CD4-positive, alpha-beta T cell treated with Interleukin-4 for 4 hours (primary cell): ENCODE results near the gene HDAC3.
A peak's percentile ranks its signal among the peaks of the same experiment; 100 is the strongest.

Experiments
- DNase-seq: peaks from one replicate; pipeline ENCODE4 v3.0.0-alpha.2; 2020

The HDAC3 gene

DNA sequence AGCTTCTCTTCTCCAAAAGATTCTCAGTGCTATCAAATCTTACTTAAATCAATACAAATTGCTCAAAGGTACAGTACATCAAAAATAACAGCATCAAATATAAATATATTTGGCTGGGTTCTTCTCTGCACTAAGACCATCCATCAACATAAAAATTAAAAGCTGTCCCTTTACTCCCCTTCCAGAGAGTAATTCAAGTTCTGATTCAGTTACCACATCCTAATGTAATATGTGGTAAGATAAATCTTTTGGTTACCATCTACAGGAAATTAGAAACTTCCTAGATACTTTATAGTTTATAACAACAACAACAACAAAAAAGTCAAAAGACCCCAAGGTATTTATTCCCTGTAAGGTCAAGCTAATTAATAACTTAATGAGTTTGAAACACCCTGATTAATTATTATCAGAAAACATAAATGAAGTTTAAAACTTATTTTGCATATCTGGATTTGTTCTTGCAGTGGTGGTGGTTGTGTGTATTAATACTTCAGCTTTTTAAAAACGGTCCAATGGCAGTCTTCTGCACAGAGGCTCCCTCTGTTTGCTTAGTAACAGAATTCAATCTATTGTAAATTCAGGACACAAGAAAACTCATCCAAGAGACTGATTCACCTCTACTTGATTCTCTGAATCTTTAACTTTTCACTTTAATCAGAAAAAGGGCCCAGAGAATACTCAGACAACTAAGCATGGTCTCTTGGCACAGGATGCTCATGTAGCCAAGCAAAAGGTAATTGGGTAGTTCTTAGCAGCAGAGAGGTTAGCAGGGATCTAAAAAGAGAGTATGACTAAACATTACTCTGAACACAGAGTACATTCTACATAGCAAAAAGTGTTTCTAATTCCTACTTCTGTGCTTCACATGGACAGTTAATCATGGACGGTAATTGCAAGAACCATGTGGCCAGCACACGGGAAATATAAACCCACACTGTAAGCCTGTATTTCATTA lies 38.0 kb downstream of the HDAC3 start:
- DNase-seq, result peak; percentile 53

DNA sequence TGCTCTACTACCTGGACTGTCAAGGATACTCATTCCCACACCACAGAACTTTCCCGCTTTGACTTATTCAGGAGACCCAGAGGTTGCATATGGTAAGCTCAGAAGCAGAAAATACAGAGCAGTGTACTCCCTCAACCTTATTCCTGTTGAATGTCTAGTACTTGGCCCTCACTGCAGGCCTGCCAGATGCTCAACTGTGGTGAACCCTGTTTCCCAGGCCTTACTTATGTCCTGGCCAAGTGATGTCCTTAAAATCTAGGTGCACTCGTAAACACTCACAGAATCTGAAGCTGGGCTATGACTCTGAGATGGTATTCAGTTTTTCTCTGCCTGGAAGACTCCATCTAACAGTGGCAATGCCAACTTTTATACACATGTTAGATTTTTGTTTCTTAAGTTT lies 38.8 kb downstream of the HDAC3 start:
- DNase-seq, result no peak

DNA sequence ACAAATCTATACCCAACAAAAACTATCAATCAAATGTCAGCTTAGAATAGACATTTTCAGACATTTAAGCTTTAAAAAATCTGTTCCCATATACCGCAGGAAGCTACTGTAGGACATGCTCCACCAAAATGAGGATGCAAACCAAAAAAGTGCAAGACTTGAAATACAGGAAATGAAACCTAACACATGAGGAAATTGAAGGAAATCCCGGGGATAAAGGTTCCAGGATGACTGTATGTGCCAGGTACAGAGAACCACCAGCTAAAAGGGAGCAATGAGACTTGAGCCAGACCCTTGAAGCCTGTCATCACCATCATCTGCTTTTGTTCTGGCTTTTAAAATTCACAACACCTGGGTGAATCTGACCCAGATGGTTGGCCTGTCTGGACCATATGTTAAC lies 39.3 kb downstream of the HDAC3 start:
- DNase-seq, result no peak

DNA sequence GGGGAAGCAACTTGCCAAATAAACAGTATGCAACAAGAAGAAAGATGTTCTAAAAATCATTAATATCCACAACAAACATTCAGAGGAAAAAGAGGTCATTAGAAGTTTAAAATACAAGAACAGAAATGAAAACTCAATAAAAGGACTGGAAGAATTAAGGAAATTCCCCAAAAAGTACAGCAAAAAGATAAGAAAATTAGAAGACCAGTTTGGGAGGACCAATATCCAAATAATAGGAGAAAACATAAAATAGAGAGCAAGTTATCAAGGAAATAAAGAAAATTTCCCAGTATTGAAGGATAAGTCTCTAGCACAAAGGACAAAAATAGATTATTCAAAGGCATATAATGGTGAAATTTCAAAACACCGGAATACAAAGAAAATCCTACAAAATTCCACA lies 39.8 kb downstream of the HDAC3 start:
- DNase-seq, result no peak

DNA sequence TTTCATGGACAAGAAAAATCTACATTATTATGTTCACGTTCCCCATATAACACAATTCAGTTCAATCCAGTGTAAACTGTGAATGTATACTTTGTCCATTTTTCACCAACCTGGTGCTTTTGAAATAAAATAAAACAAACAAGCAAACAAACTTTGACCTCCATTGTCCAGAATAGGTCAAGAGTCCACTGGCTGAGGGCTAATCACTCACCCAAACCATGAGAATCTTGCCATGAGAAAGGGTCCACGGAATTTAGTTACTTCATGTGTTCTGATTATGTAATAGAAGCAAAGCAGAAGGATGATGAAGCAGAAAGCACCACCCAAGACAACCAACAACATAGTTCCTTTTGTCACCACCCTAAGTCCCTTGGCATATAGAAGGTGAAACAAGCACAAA lies 46.5 kb downstream of the HDAC3 start:
- DNase-seq, result no peak

DNA sequence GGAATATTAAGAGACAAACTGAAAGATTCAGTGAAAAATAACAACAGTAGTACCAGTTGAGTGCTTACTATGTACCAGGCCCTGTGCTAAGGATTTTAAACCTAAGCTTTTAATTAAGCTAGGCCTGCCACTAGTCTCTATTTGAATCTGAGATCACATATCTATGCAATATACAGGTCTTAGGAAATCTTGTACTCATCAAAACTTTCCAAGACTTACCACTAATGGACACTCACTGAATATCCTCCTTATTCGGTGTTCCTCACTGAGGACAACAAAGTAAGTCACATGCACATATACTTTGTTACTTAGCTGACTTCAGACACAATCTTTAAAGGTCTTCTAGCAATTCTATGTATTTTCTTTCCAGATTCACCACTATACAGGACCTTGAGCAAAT lies 50.4 kb downstream of the HDAC3 start:
- DNase-seq, result no peak

DNA sequence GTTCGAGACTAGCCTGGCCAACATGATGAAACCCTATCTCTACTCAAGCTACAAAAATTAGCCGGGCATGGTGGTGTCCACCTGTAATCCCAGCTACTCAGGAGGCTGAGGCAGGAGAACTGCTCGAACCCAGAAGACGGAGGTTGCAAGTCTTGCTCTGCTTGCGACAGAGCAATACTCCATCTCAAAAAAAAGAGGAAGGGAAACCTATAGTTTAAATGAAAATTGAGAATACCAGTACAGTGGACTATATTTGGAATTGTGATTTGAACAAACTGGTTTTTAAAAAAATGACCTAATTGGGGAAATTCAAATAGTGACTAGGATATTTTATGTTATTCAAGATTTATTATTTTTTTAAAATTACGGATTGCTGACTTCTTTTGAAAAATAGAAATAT lies 51.1 kb downstream of the HDAC3 start:
- DNase-seq, result no peak

DNA sequence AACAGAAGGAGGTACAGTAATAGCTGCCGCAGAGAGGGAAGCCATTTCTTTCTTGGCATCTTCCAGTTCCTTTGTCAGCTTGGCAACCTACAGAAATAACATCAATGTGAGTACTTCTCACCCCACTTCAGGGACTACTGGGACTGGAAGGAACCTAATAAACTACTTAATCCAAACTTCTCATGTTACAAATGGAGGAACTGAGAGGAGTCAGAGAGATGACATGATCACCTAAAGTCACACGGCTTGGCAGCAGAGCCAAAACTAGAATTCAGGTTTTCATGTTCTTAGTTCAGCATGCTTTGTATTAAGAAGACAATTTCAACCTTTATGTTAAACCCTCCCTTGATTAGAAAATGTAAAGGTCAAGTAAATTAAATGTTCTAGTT lies 62.5 kb downstream of the HDAC3 start:
- no peak for DNase-seq

DNA sequence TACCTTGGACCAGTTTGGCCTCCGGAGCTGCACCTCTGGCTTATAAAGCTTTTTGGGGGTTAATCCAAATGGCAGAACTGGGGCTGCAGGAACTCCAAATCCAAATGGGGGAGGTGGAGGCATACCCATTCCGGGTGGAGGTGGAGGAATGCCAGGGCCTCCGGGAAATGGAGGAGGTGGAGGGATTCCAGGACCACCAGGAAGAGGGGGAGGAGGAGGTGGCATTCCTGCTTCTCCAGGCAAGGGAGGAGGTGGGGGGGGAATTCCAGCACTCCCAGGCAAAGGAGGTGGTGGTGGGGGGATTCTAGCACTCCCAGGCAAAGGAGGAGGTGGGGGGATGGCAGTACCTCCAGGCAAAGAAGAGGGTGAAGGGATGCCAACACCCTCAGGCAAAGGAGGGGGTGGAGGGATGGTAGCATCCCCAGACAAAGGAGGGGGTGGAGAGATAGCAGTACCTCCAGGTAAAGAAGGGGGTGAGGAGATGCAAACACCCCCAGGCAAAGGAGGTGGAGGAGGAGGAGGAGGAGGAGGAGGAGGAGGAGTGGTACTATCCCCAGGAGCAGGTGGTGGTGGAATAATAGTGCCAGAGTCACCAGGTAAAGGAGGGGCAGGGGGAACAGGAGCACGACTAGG lies 63.0 kb downstream of the HDAC3 start:
- DNase-seq, result no peak
